SK-N-SH (cell line): ENCODE data around the gene MB21D2. TPM values are rescaled to one million over a fixed set of nuclear protein-coding genes. Genes with fewer than 3 reads are reported as not detected.

Experiments used
- CTCF ChIA-PET: fragments of 300-600, 350-600 bp; formaldehyde crosslinking; extraction: SDS; loops from one replicate; lab custom pipeline; 2021; lab: Yijun Ruan, JAX
- POLR2A ChIA-PET: fragments of 350-600 bp; sonication (Branson Sonifier 250); formaldehyde crosslinking; extraction: SDS; loops from one replicate; lab custom pipeline; 2020; ENCODE audit warnings: antibody characterized with exemption, inconsistent platforms; lab: Yijun Ruan, JAX
- DNase-seq: peaks from one replicate; pipeline ENCODE4 v3.0.0; 2012
- H2AFZ ChIP-seq: fragments of 200-600 bp; sonication (generic); 2 replicates; pipeline ENCODE4 v1.8.1; 2016; ENCODE audit warnings: antibody characterized with exemption, mild to moderate bottlenecking, low read depth
- H3F3A ChIP-seq: fragments of 200-600 bp; sonication (generic); replicated peaks from 2 replicates; pipeline ENCODE3; 2016; ENCODE audit warnings: antibody characterized with exemption, mild to moderate bottlenecking; ENCODE audit not compliant: insufficient read depth
- H3K27ac ChIP-seq, 2 experiments: fragments of 200-500 bp in 1 of 2; fragments of 200-600 bp in 1 of 2; sonication (Bioruptor generic) in 1 of 2; sonication (generic), shearing (Covaris generic) in 1 of 2; 2 replicates each; pipeline versions ENCODE4 v1.5.1 to v1.6.1; 2014 to 2016; ENCODE audit warnings: low read depth in 2 of 2, inconsistent platforms in 1 of 2, low read length in 1 of 2, mild to moderate bottlenecking in 1 of 2, mixed read lengths in 1 of 2
- H3K27me3 ChIP-seq: fragments of 200-600 bp; sonication (generic), shearing (Covaris generic); 2 replicates; pipeline ENCODE4 v1.6.1; 2016; ENCODE audit warnings: mixed run types; ENCODE audit not compliant: insufficient read depth
- H3K36me3 ChIP-seq, 2 experiments: fragments of 200-500 bp in 1 of 2; fragments of 200-600 bp in 1 of 2; sonication (Bioruptor generic) in 1 of 2; sonication (generic) in 1 of 2; replicated peaks in 1 of 2; 2 replicates each; pipeline versions ENCODE3 to v1.5.1; 2014 to 2016; ENCODE audit warnings: low read length in 1 of 2, mild to moderate bottlenecking in 1 of 2; ENCODE audit not compliant: insufficient read depth in 2 of 2, control insufficient read depth in 1 of 2
- H3K4me1 ChIP-seq, 2 experiments: fragments of 200-500 bp in 1 of 2; fragments of 200-600 bp in 1 of 2; sonication (Bioruptor generic) in 1 of 2; sonication (generic), shearing (Covaris generic) in 1 of 2; 2 replicates each; pipeline versions ENCODE4 v1.5.1 to v1.6.1; 2014 to 2016; ENCODE audit warnings: low read depth in 1 of 2, low read length in 1 of 2, mixed run types in 1 of 2; ENCODE audit not compliant: insufficient read depth in 2 of 2, control insufficient read depth in 1 of 2
- H3K4me2 ChIP-seq: fragments of 200-600 bp; sonication (generic), shearing (Covaris generic); 2 replicates; pipeline ENCODE4 v1.6.1; 2017; ENCODE audit warnings: mixed run types
- H3K4me3 ChIP-seq, 2 experiments: fragments of 200-500 bp in 1 of 2; fragments of 200-600 bp in 1 of 2; sonication (Bioruptor generic) in 1 of 2; sonication (generic), shearing (Covaris generic) in 1 of 2; 2 replicates each; pipeline versions ENCODE4 v1.5.1 to v1.8.1; 2014 to 2016; ENCODE audit warnings: low read depth in 2 of 2, inconsistent platforms in 1 of 2, low read length in 1 of 2, mild to moderate bottlenecking in 1 of 2, mixed read lengths in 1 of 2, moderate library complexity in 1 of 2
- H3K79me2 ChIP-seq: fragments of 200-600 bp; sonication (generic); 2 replicates; pipeline ENCODE4 v1.8.1; 2017; ENCODE audit warnings: mild to moderate bottlenecking; ENCODE audit not compliant: insufficient read depth
- H3K9ac ChIP-seq: fragments of 200-600 bp; sonication (generic); 2 replicates; pipeline ENCODE4 v1.6.1; 2017; ENCODE audit warnings: mixed run types
- H3K9me2 ChIP-seq: fragments of 200-600 bp; sonication (generic); 2 replicates; pipeline ENCODE4 v1.6.1; 2017; ENCODE audit warnings: mixed run types
- H3K9me3 ChIP-seq: fragments of 200-600 bp; sonication (generic); 2 replicates; pipeline ENCODE4 v1.6.1; 2017; ENCODE audit warnings: mixed run types, mild to moderate bottlenecking, moderate library complexity
- H4K20me1 ChIP-seq: fragments of 200-600 bp; sonication (generic); 2 replicates; pipeline ENCODE4 v1.6.1; 2017; ENCODE audit warnings: mild to moderate bottlenecking, mixed run types; ENCODE audit not compliant: insufficient read depth
- ELF1 ChIP-seq: IDR thresholded peaks from 2 replicates; pipeline ENCODE4 v1.4.0; 2012
- FOXJ3 ChIP-seq: sonication (generic); formaldehyde crosslinking; IDR thresholded peaks from 2 replicates; pipeline ENCODE4 v1.5.1; 2020; ENCODE audit warnings: mild to moderate bottlenecking, missing genetic modification reagents
- GATA2 ChIP-seq: sonication (generic); formaldehyde crosslinking; IDR thresholded peaks from 2 replicates; pipeline ENCODE4 v1.5.0; 2020; ENCODE audit warnings: mild to moderate bottlenecking, missing genetic modification reagents
- JUND ChIP-seq: IDR thresholded peaks from 2 replicates; pipeline ENCODE4 v1.4.0; 2012
- MEF2A ChIP-seq: IDR thresholded peaks from 2 replicates; pipeline ENCODE4 v1.4.0; 2012; ENCODE audit warnings: low read depth, borderline replicate concordance
- RXRA ChIP-seq: IDR thresholded peaks from 2 replicates; pipeline ENCODE4 v1.4.0; 2012; ENCODE audit warnings: low read depth, mild to moderate bottlenecking, borderline replicate concordance
- WGBS: methylation state at CpG from one replicate; pipeline ENCODE4 v1.1.6; 2017; ENCODE audit warnings: low lambda C conversion rate; 5-methylcytosine and 5-hydroxymethylcytosine counted together
- polyA plus RNA-seq, 3 experiments: library from polyadenylated mRNA; depleted of rRNA; stranded (reverse); fragments of >200 nt; gene quantifications; 2 replicates each; pipeline ENCODE4 v1.2.3, GENCODE V29; 2012
- TF ChIP-seq, protein P1 (sequence below): IDR thresholded peaks from 2 replicates; pipeline ENCODE4 v1.4.0; 2012; ENCODE audit warnings: low read depth, borderline replicate concordance

MB21D2 gene
- polyA plus RNA-seq, 1 of the 3 experiments (the other 2 are of a cell fraction), result 12.7 TPM

DNA sequence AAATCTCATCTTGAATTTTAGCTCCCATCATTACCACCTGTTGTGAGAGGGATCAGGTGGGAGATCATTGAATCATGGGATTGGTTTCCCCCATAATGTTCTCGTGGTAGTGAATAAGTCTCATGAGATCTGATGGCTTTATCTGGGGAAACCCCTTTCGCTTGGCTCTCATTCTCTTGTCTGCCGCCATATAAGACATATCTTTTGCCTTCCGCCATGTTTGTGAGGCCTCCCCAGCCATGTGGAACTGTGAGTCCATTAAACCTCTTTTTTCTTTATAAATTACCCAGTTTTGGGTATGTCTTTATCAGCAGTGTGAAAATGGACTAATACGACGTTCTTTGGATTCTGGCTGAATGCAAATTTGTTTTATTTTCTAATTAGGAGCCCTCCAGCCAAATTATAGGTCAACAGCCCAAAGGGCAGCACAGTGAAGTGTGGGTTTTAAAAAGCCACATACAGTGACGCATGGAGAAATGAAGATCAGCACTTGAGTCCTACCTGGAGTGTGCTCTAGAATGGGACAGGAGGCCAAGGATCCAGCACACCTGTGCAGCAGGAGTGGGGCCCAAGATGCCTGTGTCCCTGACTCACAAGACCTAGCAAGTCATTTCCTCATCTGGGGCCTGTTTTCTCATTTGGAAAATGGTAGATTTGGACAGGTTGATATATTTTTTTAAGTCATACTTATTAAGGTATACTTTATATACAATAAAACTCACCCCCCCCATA is 89.6 kb downstream of the MB21D2 start:
- Histone ChIP-seq H3K27me3 (no peaks in the 10 kb centered on the region), H3F3A (peaks cover 21% of the 10 kb centered on the region), H3K27ac (no peak overlapping the region), H3K9me2 (no peaks in the 10 kb centered on the region), H3K4me3 (no peak overlapping the region), H3K9ac (no peak overlapping the region), H3K79me2 (peaks cover 22% of the 10 kb centered on the region; the same call in 1 of the 2 replicates), H3K36me3 (no peaks in the 10 kb centered on the region), H4K20me1 (peaks cover 19% of the 10 kb centered on the region; the same call in 1 of the 2 replicates), H2AFZ (no peak overlapping the region), H3K4me1 (peaks cover 0 to 21% of the 10 kb centered on the region in 2 experiments; a peak in 2 of 4 replicates), H3K9me3 (no peaks in the 10 kb centered on the region), H3K4me2 (no peak overlapping the region)
- TF ChIP-seq, protein P1, sequence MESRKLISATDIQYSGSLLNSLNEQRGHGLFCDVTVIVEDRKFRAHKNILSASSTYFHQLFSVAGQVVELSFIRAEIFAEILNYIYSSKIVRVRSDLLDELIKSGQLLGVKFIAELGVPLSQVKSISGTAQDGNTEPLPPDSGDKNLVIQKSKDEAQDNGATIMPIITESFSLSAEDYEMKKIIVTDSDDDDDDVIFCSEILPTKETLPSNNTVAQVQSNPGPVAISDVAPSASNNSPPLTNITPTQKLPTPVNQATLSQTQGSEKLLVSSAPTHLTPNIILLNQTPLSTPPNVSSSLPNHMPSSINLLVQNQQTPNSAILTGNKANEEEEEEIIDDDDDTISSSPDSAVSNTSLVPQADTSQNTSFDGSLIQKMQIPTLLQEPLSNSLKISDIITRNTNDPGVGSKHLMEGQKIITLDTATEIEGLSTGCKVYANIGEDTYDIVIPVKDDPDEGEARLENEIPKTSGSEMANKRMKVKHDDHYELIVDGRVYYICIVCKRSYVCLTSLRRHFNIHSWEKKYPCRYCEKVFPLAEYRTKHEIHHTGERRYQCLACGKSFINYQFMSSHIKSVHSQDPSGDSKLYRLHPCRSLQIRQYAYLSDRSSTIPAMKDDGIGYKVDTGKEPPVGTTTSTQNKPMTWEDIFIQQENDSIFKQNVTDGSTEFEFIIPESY, result no peak
- TF ChIP-seq GATA2 (CRISPR knock-in tag) (no peak), ELF1 (no peak), RXRA (no peak), JUND (no peak), FOXJ3 (CRISPR knock-in tag) (no peak)
- WGBS, result 96% methylated on average over 7 of the region's 7 CpGs
- no peak for DNase-seq
- CTCF ChIA-PET, result interaction anchor here (1.3 kb wide), 1 partner anchor 11 kb away, joined by 3 read pairs; no protein-coding TSS in a partner anchor
- POLR2A ChIA-PET, result no interaction called here

DNA sequence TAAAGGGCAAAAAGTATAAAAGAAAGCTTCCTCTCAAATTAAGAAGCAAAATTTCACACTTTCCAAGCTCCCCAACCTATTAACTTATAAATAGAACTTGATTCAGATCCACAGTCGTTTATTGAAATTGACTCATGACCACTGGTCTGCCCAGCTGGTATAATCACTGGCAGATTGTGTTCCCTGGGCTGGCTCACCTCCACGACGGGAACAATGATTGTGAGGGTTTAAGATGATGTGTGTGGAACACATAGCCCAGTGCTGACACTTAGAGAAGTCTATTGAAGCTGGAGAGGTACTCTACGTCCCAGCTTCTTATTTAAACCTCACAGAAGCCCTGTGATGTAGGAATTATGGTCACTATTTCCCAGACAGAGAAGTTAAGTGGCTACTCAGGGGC is 90.4 kb downstream of the MB21D2 start:
- no peak for DNase-seq
- H3K4me3 ChIP-seq, result no peak overlapping the region
- peaks cover 0 to 17% of the 10 kb centered on the region in 2 experiments; a peak in 2 of 4 replicates for H3K4me1 ChIP-seq
- no peaks in the 10 kb centered on the region for H3K9me2 ChIP-seq
- H2AFZ ChIP-seq, result no peak overlapping the region
- peak; percentile 22; the same call in 1 of the 2 replicates for TF ChIP-seq MEF2A
- TF ChIP-seq FOXJ3 (CRISPR knock-in tag), result no peak
- peaks cover 21% of the 10 kb centered on the region for H3F3A ChIP-seq
- POLR2A ChIA-PET, result no interaction called here
- peaks cover 13% of the 10 kb centered on the region; the same call in 1 of the 2 replicates for H4K20me1 ChIP-seq
- H3K79me2 ChIP-seq, result peaks cover 22% of the 10 kb centered on the region; the same call in 1 of the 2 replicates
- H3K27me3 ChIP-seq, result no peaks in the 10 kb centered on the region
- no peak overlapping the region for H3K4me2 ChIP-seq
- no peak overlapping the region for H3K27ac ChIP-seq
- H3K36me3 ChIP-seq, result no peaks in the 10 kb centered on the region
- no peaks in the 10 kb centered on the region for H3K9me3 ChIP-seq
- WGBS, result 62% methylated on average over 3 of the region's 4 CpGs
- CTCF ChIA-PET, result interaction anchor here (1.3 kb wide), 1 partner anchor 10 kb away, joined by 3 read pairs; no protein-coding TSS in a partner anchor
- no peak overlapping the region for H3K9ac ChIP-seq
